ENCODE measurements around the gene ZNF22.

DNA sequence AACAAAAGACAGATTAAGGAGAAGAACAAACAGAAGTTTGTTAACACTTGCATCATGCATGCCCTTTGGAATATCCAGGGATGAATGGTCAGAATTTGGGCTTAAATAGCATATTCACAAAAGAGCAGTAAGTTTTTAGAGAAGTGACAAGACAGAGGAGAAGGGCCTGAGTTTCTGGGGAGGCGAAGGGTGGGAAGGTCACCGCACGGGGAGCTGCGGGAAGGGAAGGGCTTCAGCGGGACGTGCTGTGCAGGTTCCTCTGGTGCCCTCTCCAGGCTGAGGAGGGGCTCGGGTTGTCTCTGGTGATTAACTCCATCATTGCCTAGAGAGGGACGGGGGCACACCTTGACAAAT lies 10.4 kb upstream of the ZNF22 start:
- TF ChIP-seq, protein P1, sequence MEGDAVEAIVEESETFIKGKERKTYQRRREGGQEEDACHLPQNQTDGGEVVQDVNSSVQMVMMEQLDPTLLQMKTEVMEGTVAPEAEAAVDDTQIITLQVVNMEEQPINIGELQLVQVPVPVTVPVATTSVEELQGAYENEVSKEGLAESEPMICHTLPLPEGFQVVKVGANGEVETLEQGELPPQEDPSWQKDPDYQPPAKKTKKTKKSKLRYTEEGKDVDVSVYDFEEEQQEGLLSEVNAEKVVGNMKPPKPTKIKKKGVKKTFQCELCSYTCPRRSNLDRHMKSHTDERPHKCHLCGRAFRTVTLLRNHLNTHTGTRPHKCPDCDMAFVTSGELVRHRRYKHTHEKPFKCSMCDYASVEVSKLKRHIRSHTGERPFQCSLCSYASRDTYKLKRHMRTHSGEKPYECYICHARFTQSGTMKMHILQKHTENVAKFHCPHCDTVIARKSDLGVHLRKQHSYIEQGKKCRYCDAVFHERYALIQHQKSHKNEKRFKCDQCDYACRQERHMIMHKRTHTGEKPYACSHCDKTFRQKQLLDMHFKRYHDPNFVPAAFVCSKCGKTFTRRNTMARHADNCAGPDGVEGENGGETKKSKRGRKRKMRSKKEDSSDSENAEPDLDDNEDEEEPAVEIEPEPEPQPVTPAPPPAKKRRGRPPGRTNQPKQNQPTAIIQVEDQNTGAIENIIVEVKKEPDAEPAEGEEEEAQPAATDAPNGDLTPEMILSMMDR (IDR thresholded peaks at IDR 0.05) = no peak
- no peak for TF ChIP-seq POLR2A (IDR thresholded peaks at IDR 0.05)
